Stimulated activated CD4-positive, alpha-beta T cell treated with anti-CD3 and anti-CD28 coated beads, Interleukin-2, amount 100 ng/mL, for 48 hours (primary cell): ENCODE data around the gene DAGLA.

Experiments
- DNase-seq, 2 donors: peaks; one replicate each; pipeline ENCODE4 v3.0.0-alpha.2; 2020

The DAGLA gene

DNA sequence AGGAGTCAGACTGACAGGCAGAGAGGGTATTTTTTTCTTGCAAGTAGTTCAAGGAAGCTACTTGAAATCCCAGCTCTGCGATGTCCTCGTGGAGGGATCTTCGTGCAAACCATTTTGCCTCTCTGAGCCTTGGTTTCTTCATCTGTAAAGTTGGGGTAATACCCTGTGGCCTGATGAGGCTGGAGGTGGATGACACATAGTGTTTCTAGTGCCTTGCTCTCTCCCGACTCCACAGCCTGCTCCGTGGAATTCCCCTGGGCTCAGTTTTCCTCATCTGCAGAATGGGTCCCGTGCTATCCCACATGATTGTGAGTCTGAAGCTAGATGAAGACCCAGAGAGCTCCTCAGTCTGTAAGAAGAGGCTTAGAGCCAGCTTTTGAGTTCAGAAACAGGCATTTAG lies 32.7 kb downstream of the DAGLA start:
- no peak for DNase-seq

DNA sequence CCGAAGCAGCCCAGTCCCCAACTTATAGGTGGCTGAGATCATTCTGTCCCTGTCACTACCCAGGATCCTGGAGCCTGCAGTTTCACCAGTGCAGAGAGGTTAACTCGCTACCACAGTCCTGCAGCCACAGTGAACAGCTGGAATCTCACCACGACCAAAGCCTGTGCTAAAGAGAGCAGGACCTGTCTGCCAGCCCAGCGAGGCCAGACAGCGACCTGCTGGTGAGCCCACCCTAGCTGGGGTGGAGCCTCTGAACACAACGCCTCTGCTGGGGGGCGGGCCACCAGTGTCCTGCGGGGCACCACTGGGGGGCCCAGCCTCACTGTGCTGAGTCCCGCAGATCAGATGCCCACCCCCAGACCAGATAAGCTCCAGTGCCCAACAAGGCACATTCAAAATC lies 33.3 kb downstream of the DAGLA start:
- no peak for DNase-seq

DNA sequence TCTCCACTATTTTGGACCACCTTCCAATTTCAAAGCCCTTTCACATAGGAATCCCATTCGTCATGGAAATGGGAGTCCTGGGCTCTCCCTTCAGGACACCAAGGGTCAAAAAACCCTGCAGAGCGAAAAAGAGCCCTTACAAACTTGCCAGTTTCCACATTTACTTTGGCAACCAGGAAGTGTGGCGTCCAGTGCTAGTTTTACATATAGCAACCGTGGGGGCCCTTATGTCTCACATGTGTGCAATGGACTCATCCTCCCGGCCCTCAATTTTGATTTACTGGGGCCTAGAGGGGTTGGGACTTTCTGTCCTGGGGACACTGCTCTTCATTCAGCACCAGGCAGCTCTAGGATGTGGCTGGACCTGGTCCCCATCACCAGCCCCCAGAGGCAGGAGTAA lies 33.7 kb downstream of the DAGLA start:
- DNase-seq: no peak

DNA sequence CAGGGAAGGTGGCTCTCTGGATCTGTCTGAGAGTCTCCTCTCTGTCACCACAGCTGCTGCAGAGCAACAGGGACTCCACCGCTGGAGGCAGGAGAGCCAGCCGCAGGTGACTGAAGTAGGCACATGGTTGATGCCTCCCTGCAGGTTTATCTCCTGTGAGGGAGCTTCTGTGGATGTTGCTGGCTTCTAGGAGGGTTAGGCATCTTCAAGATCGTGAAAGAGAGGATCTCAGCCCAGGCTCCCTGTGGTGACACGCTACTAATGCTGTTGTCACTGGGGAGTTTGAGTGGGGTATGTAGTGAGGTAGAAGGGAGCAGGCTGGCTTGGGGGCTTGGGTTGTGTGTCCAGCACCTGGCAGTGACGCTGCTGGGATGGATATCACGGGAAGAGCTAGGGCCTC lies 34.1 kb downstream of the DAGLA start:
- DNase-seq: no peak

DNA sequence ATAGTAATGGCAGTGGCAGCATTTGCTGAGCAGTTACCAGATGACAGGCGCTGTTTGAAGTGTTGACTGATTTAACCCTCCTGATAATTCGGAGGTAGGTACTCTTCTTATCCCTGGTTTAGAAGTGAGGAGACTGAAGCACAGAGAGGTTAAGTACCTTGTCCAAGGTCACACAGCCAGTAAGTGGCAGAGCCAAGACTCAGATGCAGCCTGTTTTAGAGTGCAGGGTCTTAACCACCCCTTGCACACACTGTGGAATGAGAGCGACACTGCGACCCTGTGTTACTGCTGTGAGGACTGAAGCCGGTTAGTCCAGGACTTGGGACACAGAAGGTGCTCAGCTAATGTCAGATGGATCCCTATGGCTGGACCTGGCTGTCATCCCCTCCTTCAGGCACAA lies 34.7 kb downstream of the DAGLA start:
- DNase-seq: no peak

DNA sequence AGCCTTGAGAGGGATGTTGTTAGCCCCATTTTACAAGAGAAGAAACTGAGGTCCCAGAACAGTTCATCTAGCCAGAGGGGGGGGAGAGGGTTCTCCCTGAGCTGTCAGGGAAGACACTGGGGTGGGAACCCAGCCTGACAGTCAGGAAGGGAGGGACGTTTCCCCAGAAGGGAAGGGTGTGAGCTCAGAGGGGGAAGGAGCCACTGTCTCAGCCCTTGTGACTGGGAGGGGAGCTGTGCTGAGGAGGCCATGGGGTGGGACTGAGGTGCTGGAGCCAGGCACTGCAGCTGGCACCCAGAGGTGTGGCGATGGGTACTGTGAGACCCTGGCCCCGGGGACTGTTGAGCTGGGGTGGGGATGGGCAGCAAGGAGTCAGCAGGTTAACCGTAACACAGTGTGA lies 35.7 kb downstream of the DAGLA start:
- DNase-seq: no peak

DNA sequence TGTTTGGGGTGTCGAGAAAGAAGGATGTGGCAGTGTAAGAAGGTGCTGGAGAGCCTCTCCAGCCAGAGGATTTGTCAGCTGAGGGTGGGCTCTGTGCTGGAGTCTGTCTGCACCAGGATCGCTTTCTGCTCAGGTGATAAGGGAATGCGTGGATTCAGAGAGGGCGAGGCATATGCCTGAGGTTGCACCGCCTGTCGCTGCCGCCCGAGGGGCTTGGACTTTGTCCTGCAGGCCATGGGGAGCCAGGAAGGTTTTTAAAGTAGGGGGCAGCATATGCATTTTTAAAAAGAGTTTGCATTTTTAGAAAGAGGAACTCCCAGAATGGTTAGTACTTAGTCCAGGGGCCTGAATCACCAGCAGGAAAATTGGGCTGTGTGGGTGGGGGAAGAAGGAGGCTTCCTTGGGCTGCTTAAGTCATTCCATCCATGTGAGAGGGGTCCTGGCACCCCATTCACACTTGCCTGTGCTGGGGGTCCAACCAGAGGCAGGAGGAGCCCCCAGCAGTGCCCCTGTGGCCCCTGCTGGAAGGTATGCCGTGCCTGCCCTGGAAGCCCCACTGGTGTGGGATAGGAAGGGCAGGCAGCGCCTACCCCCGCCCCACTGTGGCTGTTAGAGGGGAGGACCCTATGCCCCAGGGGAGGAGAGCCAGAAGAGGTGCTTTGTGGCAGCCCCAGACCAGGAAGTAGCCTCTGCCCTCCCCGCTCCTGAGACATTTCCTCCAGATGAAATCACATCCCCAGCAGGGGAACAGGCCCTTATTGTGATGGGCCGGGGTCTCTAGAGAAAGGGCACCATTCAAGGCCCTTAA lies 36.5 kb downstream of the DAGLA start:
- DNase-seq: no peak

DNA sequence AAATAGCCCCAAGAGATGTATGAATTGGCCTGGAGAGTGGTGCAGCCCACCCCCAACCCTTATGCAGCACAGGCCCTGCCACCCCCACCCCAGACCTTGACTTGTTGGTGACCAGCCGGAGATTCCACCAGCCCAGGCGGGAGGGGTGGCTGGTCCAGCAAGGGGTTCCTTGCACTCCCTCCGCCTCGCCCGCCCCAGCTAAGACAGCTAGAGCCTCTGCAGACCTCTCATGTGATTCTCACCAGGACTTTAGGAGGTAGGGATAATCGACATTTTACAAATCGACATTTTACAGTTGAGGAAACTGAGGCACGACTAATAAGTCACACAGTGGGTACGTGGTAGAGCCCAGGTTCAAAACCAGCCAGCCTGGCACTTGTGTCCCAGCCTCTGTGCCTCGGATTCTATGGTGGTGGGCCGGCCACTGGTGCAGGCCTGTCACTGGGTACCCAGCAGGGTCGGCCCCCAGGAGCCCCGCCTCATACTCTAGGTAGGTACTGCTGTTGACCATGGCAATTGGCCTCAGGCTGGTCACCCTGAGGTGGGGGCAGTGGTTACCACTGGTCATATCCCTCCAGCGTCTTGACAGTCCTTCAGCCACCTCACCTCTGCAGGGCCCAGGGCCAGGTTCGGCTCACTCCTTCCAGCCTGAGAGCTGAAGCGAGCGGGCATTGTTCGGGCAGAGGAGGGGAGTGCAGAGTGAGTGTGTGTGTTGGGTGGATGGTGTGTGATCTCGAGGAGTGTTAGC lies 37.3 kb downstream of the DAGLA start:
- DNase-seq: no peak

DNA sequence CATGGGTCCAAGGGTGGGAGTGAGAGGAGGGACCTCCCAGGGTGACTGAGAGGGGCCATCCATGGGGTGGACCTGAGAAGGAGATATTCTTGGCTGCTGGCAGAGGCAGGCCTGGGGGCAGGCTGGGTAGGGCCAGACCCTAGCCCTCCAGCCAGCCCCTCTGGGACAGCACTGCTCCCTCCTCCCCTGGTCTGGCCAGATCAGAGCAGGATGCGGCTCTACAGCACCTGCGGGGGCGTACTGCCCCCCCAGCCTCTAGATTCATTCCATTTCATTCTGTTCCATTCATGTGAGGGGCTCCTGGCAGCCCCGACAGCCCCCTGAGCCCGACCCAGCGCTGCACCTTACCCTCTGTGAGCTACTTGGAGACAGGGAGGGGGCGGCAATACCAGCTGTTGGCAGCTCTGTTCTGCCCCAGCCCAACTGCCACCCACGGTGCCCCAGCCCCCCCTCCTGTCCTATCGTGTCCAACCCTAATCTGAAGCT lies 37.9 kb downstream of the DAGLA start:
- no peak for DNase-seq

DNA sequence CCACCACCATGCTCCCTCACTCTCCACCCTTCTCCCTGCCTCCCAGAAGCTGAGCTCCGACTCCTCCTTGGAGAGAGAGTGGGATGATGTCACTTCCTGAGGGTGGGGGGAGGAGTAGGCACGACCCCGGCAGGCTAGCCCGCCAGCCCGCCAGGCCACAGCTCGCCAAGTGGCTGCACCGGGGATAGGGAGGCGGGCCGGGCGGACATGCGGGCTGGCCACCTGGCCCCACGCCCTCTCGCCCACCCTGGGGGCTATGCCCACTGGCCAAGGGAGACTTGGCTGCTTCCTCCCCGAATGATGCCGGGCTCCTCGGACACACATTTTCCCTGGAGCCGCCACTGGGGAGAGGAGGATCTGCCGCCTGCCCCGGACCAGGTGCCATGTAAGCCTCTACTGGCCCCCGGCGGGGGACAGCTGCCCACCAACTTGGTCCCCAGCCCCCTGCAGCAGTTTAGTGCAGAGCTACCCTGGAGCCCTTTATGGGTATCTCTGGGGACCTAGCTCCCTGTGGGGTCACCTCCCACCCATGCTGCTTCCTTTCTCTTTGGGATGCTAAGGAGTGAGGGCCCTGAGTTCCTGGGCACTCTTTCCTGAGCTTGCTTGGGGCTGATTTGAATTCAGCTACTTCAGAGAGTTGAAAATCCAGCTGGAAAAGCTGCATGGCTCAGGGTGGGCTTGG lies 38.6 kb downstream of the DAGLA start:
- no peak for DNase-seq

DNA sequence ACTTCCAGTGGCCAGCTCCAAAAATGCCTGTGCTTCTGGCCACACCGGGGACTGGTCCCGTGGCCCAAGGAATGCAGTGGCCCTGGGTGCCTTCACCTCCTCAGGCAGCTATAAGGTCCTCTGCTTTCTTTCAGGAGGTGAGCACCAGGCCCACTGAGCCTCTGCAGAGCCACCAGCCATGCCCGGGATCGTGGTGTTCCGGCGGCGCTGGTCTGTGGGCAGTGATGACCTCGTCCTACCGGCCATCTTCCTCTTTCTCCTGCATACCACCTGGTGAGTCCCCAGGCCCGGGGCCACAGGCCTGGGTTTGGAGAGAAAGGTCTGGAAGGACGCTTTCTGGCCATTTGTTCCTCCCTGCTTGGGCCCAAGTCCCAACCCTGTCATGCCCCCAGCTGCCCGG lies 39.8 kb downstream of the DAGLA start:
- no peak for DNase-seq

DNA sequence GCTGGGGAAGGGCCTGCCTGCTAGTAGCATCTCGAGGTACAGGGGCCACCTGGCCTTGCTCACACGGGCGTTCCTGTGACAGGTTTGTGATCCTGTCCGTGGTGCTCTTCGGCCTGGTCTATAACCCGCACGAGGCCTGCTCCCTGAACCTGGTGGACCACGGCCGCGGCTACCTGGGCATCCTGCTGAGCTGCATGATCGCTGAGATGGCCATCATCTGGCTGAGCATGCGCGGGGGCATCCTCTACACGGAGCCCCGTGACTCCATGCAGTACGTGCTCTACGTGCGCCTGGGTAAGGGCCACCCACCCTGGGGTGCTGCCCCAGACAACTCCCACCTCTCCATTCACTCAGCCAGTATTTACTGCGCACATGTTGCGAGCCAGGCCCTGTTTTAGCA lies 40.4 kb downstream of the DAGLA start:
- no peak for DNase-seq

DNA sequence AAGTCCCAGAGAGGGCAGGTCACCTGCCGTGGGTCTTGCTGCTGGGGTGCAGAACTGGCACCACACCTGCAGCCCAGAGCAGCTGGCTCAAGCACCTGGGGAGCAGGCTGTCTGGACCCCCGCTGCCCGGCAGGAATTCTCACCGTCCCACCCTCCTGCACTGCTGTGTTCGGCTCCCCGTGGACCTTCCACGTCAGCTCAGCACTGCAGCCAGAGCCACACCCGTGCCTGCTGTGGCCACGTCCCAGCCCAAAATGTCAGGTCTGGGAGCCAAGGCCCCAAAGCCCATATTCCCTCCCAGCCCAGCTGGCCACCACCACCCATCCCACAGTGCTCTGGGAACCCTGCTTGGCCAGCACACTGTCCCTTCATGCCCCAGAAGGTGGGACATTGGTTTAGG lies 44.2 kb downstream of the DAGLA start:
- DNase-seq: no peak

DNA sequence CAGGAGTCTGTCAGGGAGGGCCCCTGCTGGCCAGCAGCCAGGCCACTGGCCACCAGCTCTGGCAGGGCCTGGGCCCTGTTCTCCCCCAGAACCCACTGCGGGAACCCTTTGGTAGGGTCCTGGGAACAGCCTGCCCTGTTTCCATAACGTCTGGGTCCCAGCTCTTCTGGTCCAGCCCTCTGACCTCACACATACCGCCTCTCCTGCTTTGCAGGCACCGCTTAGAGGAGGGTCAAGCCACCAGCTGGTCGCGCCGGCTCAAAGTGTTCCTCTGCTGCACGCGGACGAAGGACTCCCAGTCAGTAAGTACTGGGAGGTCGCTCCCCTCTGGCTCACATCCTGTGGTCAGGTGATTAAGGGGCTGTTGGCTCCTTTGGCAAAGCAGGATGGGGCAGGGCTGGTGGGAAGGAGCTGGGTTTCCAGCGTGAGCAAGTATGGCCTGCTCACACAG lies 45.6 kb downstream of the DAGLA start:
- DNase-seq: no peak

DNA sequence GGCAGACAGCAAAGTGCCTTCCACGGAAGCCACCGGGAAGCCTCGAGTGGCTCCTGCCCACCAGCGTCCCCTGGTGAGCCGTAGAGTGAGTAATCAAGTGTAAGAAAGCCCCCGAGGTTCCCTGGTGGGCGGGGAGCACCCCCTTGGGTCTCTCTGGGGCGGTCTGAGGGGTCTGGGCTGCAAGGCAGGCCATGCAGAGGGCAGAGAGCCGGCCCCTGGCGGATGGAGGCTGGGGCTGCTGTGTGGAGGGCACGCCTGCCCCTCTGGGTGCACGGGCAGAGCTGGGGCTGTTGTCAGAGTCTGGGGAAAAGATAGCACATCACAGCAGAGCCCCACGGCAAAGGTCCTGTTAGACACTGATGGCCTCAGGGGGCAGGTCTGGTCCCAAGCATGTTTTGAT lies 46.6 kb downstream of the DAGLA start:
- DNase-seq: no peak

DNA sequence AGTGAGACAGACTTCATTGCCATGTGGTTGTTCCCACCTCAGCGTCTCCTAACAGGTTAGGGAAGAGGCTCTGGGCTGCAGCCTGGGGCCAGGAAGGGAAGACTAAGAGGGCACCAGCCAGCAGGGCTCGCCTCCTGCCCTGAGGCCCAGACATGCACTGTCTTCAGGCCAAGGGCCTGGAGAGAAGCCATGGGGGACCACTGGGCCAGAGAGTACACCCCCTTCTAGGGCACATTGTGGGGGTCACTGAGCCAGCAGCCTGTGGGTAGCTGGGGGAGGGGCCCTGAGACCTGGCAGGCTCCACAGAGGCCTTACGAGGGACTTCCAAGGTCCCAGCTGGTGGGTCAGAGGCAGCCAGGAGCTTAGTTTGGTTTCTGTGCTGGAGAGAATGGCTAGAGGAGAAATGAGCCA lies 47.2 kb downstream of the DAGLA start:
- DNase-seq: no peak

DNA sequence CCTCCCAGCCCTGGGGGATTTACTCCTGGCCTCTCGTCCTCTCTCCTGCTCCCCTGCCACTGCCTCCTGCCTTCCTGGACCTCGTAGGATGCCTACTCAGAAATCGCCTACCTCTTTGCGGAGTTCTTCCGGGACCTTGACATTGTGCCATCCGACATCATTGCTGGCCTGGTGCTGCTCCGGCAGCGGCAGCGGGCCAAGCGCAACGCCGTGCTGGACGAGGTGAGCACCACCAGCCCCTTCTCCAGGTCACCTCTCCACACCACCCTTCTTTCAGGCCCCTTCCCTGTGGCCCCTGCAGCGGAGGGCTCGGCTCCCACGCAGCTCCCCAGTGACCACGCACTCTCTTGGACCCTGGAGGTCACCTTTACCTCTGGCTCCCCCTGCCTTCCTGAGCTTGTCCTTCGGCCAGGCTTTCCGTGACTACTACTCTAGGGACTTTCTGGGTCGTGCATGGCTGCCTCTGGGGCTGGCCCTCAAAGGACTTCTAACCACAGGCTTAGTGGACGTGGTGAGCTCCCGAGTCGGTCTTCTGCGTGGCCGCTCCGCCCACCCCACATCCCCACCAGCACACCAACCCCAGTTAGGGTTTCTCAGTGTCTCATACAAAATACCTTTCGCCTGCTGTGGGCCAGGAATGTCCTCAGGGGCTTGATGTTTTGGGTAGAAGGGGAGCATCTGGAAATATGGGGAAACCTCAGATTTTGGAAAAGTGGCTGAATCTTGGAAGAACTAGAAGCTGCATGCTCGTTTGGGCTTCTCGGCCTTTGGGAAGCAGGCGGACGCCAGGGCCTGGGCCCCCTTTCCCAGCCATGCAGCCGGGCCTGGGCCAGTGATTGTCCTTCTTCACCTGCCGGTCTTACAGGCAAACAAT lies 48.1 kb downstream of the DAGLA start:
- no peak for DNase-seq

DNA sequence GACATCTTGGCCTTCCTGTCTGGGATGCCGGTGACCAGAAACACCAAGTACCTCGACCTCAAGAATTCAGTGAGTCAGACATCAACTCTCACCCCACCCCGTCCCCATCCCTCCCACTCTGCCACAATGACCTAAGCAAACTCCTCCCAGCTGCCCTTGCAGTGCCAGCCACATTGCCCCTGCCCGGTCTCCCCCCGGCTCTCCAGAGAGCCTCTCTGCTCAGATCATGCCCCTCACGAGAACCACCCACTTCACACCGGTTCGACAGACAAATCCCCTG lies 48.7 kb downstream of the DAGLA start:
- DNase-seq: no peak

DNA sequence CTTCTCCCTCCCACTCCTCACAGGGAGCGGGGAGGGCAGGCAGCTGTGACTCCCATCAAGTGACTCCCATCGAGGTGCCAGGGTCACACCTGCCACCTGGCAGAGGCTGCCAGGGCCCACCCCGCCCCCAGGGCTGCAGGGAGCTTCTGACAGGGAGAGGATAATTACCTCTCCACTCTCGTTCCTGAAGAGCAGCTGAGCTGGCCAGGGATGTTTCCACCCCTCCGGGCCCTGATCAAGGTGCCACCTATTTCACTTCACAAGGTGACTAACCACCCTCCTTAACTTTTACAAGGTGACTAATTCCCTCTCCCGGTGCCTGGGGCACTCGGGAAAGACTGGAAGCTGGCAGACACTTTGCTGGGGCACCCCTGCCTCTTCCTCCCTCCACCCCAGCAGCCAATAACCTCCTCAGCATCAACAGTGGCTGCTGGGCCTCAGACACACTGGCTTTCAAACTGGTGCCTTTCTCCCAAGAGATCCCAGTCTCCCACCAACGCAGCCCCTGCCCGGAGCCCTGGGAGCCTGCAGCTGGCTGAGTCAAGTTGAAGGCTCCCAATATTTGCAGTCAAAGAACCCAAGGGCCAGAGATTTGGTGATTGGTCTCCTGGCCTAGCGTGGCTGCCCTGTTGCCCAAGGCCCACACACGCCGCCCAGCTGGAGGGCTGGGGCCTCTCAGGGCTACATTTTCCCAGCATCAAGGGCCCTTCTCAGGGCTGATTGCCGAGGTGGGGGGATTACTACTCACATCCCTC lies 50.2 kb downstream of the DAGLA start:
- DNase-seq: no peak

DNA sequence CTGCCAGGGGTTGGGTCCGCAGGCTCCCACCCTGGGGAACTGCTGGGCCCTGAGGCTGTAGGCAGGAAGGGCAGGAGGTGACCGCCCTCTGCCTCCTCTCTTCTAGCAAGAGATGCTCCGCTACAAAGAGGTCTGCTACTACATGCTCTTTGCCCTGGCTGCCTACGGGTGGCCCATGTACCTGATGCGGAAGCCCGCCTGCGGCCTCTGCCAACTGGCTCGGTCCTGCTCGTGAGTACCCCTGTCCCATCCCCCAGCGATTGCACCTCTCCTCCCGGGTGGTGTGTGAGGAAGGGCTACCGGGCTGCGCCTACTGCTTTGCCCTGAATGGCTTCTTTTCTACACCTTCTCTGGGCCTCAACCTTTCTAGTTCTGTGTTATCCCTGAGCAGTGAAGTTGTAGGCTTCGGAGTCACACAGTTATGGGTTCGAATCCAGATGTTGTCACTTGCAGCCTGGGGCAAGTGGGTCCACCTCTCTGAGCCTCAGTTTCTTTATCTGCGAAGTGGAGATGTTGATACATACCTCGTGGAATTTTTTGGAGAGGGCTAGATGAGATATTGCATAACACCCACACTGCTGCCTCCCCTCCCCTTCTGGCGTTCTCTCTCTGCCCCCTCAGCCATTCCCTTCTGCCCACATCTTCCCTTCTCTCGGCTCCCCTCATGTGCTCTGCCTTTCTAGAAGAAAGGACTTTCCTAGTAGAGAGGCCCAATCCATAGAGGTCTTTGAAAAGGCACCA lies 51.2 kb downstream of the DAGLA start:
- no peak for DNase-seq

DNA sequence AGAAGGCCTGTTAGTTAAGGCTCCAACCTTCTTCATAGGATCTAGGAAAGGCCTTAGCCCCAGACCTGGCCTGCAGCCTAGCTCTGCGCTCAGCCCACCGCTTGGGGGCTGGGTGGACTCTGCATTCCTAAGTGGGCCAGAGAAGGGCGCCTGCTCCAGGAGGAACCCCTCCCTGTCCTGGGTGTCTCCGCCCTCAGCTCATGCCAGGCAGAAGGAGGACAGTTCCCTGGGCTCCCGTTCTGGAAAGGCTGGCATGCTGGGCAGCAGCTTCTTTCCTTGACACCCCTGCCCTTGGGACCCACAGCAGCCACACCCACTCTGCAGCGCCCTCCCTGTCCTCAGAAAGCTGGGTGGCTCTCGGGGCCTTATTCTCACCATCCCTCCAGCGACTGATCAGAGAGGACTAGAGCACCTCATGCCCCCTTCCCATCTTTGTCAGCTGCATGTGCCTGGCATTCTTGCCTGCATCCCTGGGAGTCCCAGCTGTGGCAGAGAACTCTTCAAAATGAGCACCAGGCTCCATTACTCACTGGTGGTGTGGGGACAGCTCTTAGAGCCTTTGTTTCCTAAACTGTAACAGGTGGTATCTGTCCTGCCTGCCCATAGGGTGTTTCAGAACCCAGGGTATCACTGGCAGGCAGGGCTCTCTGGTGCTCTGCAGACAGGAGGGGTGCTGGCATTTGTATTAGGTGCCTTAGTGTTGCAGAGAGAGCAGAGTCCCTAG lies 51.9 kb downstream of the DAGLA start:
- DNase-seq: no peak
